Breast epithelium (tissue), 4 donors: ENCODE data around the gene RTEL1. TPM values are rescaled to one million over a fixed set of nuclear protein-coding genes. Genes with fewer than 3 reads are reported as not detected.
A peak's percentile ranks its signal among the peaks of the same experiment; 100 is the strongest.

Source experiments
- DNase-seq, 2 donors: peaks; one replicate each; pipeline ENCODE4 v3.0.0-alpha.2; 2019; ENCODE audit warnings: low spot score in 2 of 2
- H3K27ac ChIP-seq, 2 donors: fragments of 200-600 bp; sonication (generic) in 1 of 2; one replicate each; pipeline ENCODE4 v1.5.1; 2016 to 2019; ENCODE audit warnings: mild to moderate bottlenecking in 1 of 2
- H3K27me3 ChIP-seq, 2 donors: fragments of 200-600 bp; sonication (generic) in 1 of 2; one replicate each; pipeline versions ENCODE4 v1.5.1 to v1.6.0; 2017 to 2019; ENCODE audit warnings: control low read depth in 1 of 2, mild to moderate bottlenecking in 1 of 2
- H3K36me3 ChIP-seq: fragments of 200-600 bp; one replicate; pipeline ENCODE4 v1.5.1; 2019
- H3K4me1 ChIP-seq, 2 donors: fragments of 200-600 bp; sonication (generic); one replicate each; pipeline ENCODE4 v1.5.1; 2016 to 2019; ENCODE audit warnings: control low read depth in 1 of 2
- H3K4me3 ChIP-seq, 3 donors: fragments of 200-600 bp; sonication (generic); 1 replicate in 2 of 3; 2 replicates in 1 of 3; pipeline ENCODE4 v1.5.1; 2016 to 2019; ENCODE audit warnings: mild to moderate bottlenecking in 3 of 3, moderate library complexity in 2 of 3
- H3K9me3 ChIP-seq, 2 donors: fragments of 200-600 bp; sonication (generic) in 1 of 2; one replicate each; pipeline ENCODE4 v1.5.1; 2016 to 2019; ENCODE audit warnings: control low read depth in 1 of 2
- POLR2A ChIP-seq: fragments of 450-650 bp; IDR thresholded peaks from one replicate; pipeline ENCODE4 v1.6.1; 2016; ENCODE audit warnings: antibody characterized with exemption, mild to moderate bottlenecking, moderate library complexity
- POLR2AphosphoS5 ChIP-seq, 3 donors: sonication (generic); formaldehyde crosslinking; IDR thresholded peaks; one replicate each; pipeline ENCODE4 v1.6.1; 2017; ENCODE audit warnings: antibody characterized with exemption in 3 of 3
- intact Hi-C: fragments of 100-400 bp; cut with DNase I; formaldehyde crosslinking; loops from one replicate; pipeline ENCODE4 v1.15.1; 2023; ENCODE audit warnings: low total_unique reads
- total RNA-seq, 3 donors: library from RNA; depleted of rRNA; stranded (reverse); fragments of >200 nt; gene quantifications; one replicate each; pipeline ENCODE4 v1.1.0, GENCODE V29; 2016
- TF ChIP-seq, protein P1 (sequence below), 3 donors: fragments of 450-650 bp; IDR thresholded peaks; one replicate each; pipeline ENCODE4 v1.5.1; 2016 to 2017; ENCODE audit warnings: antibody characterized with exemption in 3 of 3, mild to moderate bottlenecking in 3 of 3, moderate library complexity in 3 of 3

The RTEL1 gene
- total RNA-seq, 3 donors from 2014 or later, result 12.5 to 22.3 (median 15.1) TPM

DNA sequence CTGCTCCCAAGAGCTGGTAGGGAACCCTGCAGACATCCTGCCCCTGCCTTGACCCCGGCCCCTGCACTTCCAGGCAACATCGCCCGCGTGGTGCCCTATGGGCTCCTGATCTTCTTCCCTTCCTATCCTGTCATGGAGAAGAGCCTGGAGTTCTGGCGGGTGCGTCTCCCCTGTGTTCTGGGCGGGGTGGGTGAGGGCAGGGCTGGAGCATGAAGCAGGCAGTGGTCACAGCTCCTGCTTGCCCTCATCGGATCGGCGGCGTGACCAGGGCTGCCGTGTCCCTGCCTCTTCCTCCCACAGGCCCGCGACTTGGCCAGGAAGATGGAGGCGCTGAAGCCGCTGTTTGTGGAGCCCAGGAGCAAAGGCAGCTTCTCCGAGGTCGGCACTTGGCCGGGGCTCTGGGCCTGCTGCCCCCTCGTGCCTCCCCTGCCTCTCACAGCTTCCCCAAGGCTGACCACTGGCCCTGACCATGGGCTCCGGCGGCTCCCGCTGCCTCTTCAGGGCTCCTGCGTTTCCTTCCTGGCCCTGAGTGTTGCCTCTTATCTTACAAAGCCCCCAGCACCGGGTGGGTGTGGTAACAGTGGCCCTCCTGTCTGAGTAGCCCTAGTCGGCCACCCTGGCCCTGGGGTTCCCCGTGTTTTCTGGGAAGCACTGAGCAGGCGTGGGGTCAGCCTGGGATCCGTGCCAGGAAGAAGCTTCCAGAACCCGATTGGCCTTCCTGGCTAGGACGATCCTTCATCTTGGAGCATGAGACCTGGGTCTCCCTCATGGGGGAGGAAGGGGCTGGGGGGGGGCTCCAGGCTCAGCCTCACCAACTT, 30.3 kb downstream of the RTEL1 start:
- no peak for DNase-seq
- peak overlapping the region in 1 of 2 donors; percentile 96 for H3K27ac ChIP-seq
- no peaks in the 10 kb centered on the region for H3K36me3 ChIP-seq
- H3K27me3 ChIP-seq, result no peaks in the 10 kb centered on the region
- no peak overlapping the region for H3K4me3 ChIP-seq
- peaks cover 0 to 9% of the 10 kb centered on the region in 2 donors for H3K4me1 ChIP-seq
- H3K9me3 ChIP-seq, result no peaks in the 10 kb centered on the region
- TF ChIP-seq, protein P1, sequence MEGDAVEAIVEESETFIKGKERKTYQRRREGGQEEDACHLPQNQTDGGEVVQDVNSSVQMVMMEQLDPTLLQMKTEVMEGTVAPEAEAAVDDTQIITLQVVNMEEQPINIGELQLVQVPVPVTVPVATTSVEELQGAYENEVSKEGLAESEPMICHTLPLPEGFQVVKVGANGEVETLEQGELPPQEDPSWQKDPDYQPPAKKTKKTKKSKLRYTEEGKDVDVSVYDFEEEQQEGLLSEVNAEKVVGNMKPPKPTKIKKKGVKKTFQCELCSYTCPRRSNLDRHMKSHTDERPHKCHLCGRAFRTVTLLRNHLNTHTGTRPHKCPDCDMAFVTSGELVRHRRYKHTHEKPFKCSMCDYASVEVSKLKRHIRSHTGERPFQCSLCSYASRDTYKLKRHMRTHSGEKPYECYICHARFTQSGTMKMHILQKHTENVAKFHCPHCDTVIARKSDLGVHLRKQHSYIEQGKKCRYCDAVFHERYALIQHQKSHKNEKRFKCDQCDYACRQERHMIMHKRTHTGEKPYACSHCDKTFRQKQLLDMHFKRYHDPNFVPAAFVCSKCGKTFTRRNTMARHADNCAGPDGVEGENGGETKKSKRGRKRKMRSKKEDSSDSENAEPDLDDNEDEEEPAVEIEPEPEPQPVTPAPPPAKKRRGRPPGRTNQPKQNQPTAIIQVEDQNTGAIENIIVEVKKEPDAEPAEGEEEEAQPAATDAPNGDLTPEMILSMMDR (IDR thresholded peaks at IDR 0.05), result no peak
- no peak for TF ChIP-seq POLR2AphosphoS5 (IDR thresholded peaks at IDR 0.05)
- no peak for TF ChIP-seq POLR2A
- intact Hi-C loops, result no loop called here

DNA sequence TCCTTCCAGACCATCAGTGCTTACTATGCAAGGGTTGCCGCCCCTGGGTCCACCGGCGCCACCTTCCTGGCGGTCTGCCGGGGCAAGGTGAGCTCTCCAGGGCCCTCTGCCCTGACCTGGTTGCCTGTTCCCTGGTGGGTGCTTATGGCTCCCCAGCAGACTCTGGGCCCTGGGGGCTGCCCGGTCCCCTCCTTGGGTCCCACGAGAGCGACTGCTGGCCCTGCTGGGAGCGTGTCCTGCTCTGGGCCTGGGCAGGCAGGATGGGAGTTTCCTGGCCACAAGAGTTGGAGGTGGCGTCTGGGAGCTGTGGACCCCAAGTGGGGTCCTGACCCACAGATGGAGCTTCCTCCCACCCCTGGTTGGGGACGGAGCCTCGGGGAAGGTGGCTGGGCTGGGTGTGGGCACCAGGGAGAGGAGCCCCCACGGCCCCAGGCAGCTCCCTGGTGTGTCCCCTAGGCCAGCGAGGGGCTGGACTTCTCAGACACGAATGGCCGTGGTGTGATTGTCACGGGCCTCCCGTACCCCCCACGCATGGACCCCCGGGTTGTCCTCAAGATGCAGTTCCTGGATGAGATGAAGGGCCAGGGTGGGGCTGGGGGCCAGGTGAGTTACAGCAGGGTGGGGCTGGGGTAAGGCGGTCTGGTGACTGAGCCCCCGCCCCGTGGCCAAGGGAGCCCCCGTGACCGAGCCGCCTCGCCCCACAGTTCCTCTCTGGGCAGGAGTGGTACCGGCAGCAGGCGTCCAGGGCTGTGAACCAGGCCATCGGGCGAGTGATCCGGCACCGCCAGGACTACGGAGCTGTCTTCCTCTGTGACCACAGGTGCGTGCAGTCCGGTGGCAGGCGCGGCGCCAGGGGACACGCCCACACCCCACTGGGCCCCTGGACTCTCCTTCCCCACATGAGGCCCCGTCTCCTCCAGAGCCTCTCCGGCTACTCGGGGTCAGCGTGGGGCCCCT, 31.2 kb downstream of the RTEL1 start:
- intact Hi-C loops, result no loop called here
- no peaks in the 10 kb centered on the region for H3K9me3 ChIP-seq
- DNase-seq, result no peak
- peak overlapping the region in 1 of 2 donors; percentile 96 for H3K27ac ChIP-seq
- no peaks in the 10 kb centered on the region for H3K36me3 ChIP-seq
- H3K27me3 ChIP-seq, result no peaks in the 10 kb centered on the region
- H3K4me3 ChIP-seq, result no peak overlapping the region
- H3K4me1 ChIP-seq, result peaks cover 0 to 9% of the 10 kb centered on the region in 2 donors
- no peak for TF ChIP-seq POLR2AphosphoS5 (IDR thresholded peaks at IDR 0.05)

DNA sequence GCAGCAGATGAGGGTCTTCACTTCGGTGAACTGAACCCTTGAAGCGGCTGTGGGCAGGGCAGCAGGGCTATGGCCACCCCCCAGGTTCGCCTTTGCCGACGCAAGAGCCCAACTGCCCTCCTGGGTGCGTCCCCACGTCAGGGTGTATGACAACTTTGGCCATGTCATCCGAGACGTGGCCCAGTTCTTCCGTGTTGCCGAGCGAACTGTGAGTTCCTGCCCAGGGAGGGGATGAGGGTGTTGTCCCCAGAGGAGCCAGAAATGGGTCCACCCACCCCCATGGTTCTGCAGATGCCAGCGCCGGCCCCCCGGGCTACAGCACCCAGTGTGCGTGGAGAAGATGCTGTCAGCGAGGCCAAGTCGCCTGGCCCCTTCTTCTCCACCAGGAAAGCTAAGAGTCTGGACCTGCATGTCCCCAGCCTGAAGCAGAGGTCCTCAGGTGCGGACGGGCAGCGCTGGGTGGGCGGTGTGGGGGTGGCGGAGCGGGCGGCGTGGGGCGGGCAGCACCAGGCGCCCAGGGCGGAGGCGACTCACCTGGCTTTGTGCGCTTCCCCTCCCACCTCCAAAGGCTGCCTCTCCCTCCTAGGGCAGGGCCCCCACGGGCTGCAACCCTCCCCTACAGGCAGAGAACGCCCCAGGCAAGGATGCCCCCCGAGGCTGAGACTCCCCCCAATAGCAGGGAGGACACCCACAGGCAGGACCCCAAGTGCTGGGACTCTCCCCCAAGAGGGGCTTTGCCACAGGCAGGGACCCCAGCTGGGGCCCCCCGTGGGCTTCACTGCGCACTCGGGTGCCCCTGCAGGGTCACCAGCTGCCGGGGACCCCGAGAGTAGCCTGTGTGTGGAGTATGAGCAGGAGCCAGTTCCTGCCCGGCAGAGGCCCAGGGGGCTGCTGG, 32.1 kb downstream of the RTEL1 start:
- no peaks in the 10 kb centered on the region for H3K27me3 ChIP-seq
- intact Hi-C loops, result no loop called here
- no peaks in the 10 kb centered on the region for H3K9me3 ChIP-seq
- peak overlapping the region in 1 of 2 donors; percentile 96 for H3K27ac ChIP-seq
- no peak for DNase-seq
- no peak overlapping the region for H3K4me3 ChIP-seq
- peaks cover 0 to 9% of the 10 kb centered on the region in 2 donors for H3K4me1 ChIP-seq
- no peaks in the 10 kb centered on the region for H3K36me3 ChIP-seq
- no peak for TF ChIP-seq POLR2A
- TF ChIP-seq POLR2AphosphoS5 (IDR thresholded peaks at IDR 0.05), result no peak
- TF ChIP-seq, protein P1 (IDR thresholded peaks at IDR 0.05), result no peak

DNA sequence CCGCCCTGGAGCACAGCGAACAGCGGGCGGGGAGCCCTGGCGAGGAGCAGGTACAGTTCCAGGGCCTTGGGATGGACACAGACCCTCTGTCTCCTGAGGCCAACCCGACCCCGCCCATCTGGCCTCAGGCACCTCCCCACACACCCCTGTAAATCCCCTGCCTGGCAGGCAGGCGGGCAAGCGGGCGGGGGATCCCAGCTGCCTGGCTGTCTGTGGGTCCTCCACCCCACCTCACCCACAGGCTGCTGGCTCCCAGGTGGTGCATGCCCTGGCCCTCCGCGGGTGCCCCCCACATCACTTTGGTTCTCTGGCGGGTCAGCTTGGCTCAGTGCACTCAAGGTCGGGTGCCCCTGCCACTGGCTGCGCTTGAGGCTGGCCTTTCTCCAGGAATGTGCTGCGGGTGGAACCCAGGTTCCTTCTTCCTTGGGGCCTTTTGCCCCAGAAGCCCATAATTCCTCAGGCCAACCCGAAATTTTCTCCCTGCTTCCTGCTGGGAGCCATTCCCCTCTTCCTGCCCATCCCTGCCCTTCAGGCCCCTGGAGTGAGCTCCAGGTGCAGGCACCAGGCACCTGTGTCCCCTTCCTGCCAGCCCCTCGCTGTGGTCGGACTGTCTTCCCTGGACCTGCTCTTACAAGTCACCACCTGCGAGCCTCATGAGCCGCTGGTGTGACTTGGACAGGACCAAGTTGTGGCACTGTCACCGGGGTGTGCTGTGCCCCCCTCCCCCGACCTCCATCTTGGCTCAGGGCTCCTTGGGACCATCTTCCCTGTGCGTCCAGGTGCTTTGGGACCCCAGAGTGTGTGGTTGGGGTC, 33.0 kb downstream of the RTEL1 start:
- no peak for TF ChIP-seq POLR2A
- TF ChIP-seq POLR2AphosphoS5 (IDR thresholded peaks at IDR 0.05), result no peak
- TF ChIP-seq, protein P1 (IDR thresholded peaks at IDR 0.05), result no peak
- no peak for DNase-seq
- no peaks in the 10 kb centered on the region for H3K27me3 ChIP-seq
- peaks cover 4 to 9% of the 10 kb centered on the region in 2 donors for H3K4me1 ChIP-seq
- no peak overlapping the region for H3K4me3 ChIP-seq
- H3K36me3 ChIP-seq, result no peaks in the 10 kb centered on the region
- H3K9me3 ChIP-seq, result no peaks in the 10 kb centered on the region
- peak overlapping the region in 1 of 2 donors; percentile 69 for H3K27ac ChIP-seq
- intact Hi-C loops, result no loop called here
